Calu3 (cell line): ENCODE measurements around the gene DNAH14. TPM values are rescaled to one million over a fixed set of nuclear protein-coding genes. Genes with fewer than 3 reads are reported as not detected.
A peak's percentile ranks its signal among the peaks of the same experiment; 100 is the strongest.

Source experiments
- BruUV-seq: library from RNA; stranded (reverse); fragments of 400-500 nt; replicated peaks from 2 replicates; lab custom pipeline; 2021; lab: Mats Ljungman, UMichigan
- CTCF ChIA-PET: fragments of 300-600 bp; sonication (Branson Sonifier 250); formaldehyde crosslinking; loops from one replicate; lab custom pipeline; 2022; ENCODE audit warnings: antibody characterized with exemption; lab: Charles Lee
- DNase-seq: peaks from one replicate; pipeline ENCODE4 v3.0.0; 2022
- H3K27ac Mint-ChIP-seq: one replicate; pipeline ENCODE4 v1.8.0; 2022; ENCODE audit warnings: mixed read lengths; ENCODE audit not compliant: unreplicated experiment
- H3K27me3 Mint-ChIP-seq: one replicate; pipeline ENCODE4 v1.8.0; 2022; ENCODE audit warnings: mixed read lengths; ENCODE audit not compliant: unreplicated experiment
- H3K36me3 Mint-ChIP-seq: one replicate; pipeline ENCODE4 v1.8.0; 2022; ENCODE audit warnings: mild to moderate bottlenecking, moderate library complexity, mixed read lengths; ENCODE audit not compliant: insufficient read depth, unreplicated experiment
- H3K4me1 Mint-ChIP-seq: one replicate; pipeline ENCODE4 v1.8.0; 2022; ENCODE audit warnings: mild to moderate bottlenecking, low read depth, mixed read lengths; ENCODE audit not compliant: unreplicated experiment
- H3K4me3 Mint-ChIP-seq: one replicate; pipeline ENCODE4 v1.8.0; 2022; ENCODE audit warnings: mild to moderate bottlenecking, low read depth, moderate library complexity, mixed read lengths; ENCODE audit not compliant: unreplicated experiment
- H3K9me3 Mint-ChIP-seq: one replicate; pipeline ENCODE4 v1.8.0; 2022; ENCODE audit warnings: low read depth, mixed read lengths; ENCODE audit not compliant: unreplicated experiment
- CTCF ChIP-seq: fragments of 200-600 bp; IDR thresholded peaks from one replicate; pipeline ENCODE4 v1.8.0; 2022; ENCODE audit warnings: antibody characterized with exemption; ENCODE audit not compliant: unreplicated experiment
- intact Hi-C: fragments of 100-400 bp; cut with micrococcal nuclease; formaldehyde crosslinking; loops from one replicate; pipeline ENCODE4 v1.10.0; 2022; ENCODE audit not compliant: unreplicated experiment
- total RNA-seq: library from RNA; stranded (reverse); gene quantifications from 2 replicates; pipeline ENCODE4 v1.2.3, GENCODE V29; 2022

The DNAH14 gene
- total RNA-seq, 1 experiment from 2014 or later: 66.8 TPM

- DNase-seq: no peak
- CTCF ChIA-PET: interaction anchor here (0.7 kb wide), 1 partner anchor 19 kb away, joined by 4 read pairs; no protein-coding TSS in a partner anchor
- Mint-ChIP-seq H3K27ac (no peak overlapping the region), H3K27me3 (no peaks in the 10 kb centered on the region), H3K4me3 (no peak overlapping the region), H3K9me3 (no peaks in the 10 kb centered on the region), H3K36me3 (peaks cover 2% of the 10 kb centered on the region), H3K4me1 (peaks cover 12% of the 10 kb centered on the region)
- no TSS peak for BruUV-seq
- intact Hi-C loops: no loop called here
- TF ChIP-seq CTCF: no peak
Observed at GRCh38 chr1:225435076-225435475, 505.6 kb downstream of the DNAH14 start.

GRCh38 chr1:225435487-225435886, 506.0 kb downstream of the DNAH14 start:
- CTCF ChIA-PET: interaction anchor here (0.7 kb wide), 1 partner anchor 789 kb away, joined by 9 read pairs; no protein-coding TSS in a partner anchor
- DNase-seq: no peak
- H3K36me3 Mint-ChIP-seq: peaks cover 6% of the 10 kb centered on the region
- H3K27me3 Mint-ChIP-seq: no peaks in the 10 kb centered on the region
- H3K27ac Mint-ChIP-seq: no peak overlapping the region
- no peak for TF ChIP-seq CTCF
- BruUV-seq: no TSS peak
- H3K9me3 Mint-ChIP-seq: no peaks in the 10 kb centered on the region
- H3K4me1 Mint-ChIP-seq: peaks cover 16% of the 10 kb centered on the region
- no peak overlapping the region for H3K4me3 Mint-ChIP-seq
- intact Hi-C loops: no loop called here

- H3K36me3 Mint-ChIP-seq: peaks cover 9% of the 10 kb centered on the region
- no TSS peak for BruUV-seq
- no peak overlapping the region for H3K4me3 Mint-ChIP-seq
- no peak overlapping the region for H3K27ac Mint-ChIP-seq
- no peaks in the 10 kb centered on the region for H3K9me3 Mint-ChIP-seq
- H3K27me3 Mint-ChIP-seq: no peaks in the 10 kb centered on the region
- no peak for DNase-seq
- CTCF ChIA-PET: interaction anchor here (0.7 kb wide), 1 partner anchor 789 kb away, joined by 9 read pairs; no protein-coding TSS in a partner anchor
- TF ChIP-seq CTCF: no peak
- intact Hi-C loops: no loop called here
- H3K4me1 Mint-ChIP-seq: peaks cover 21% of the 10 kb centered on the region
Observed at GRCh38 chr1:225435957-225436392, 506.5 kb downstream of the DNAH14 start.

GRCh38 chr1:225437710-225438437, 508.4 kb downstream of the DNAH14 start:
- CTCF ChIA-PET: interaction anchor here (0.6 kb wide), 1 partner anchor 598 kb away, joined by 5 read pairs; no protein-coding TSS in a partner anchor
- Mint-ChIP-seq H3K27ac (no peak overlapping the region), H3K4me3 (no peak overlapping the region), H3K4me1 (peaks cover 40% of the 10 kb centered on the region), H3K27me3 (no peaks in the 10 kb centered on the region), H3K36me3 (peaks cover 20% of the 10 kb centered on the region), H3K9me3 (no peaks in the 10 kb centered on the region)
- no peak for TF ChIP-seq CTCF
- DNase-seq: peak; percentile 48
- intact Hi-C loops: no loop called here
- BruUV-seq: no TSS peak
